Left hindlimb (tissue), 1 donor: ENCODE data around the gene COX20.
"Not testable (repeated sequence)": the region's sequence is repeated elsewhere in the genome, so short reads cannot be mapped to it uniquely, and the experiment has no call there.

Experiments
- DNase-seq: peaks from one replicate; pipeline ENCODE4 v3.0.0-alpha.2; 2018

The COX20 gene, protein sequence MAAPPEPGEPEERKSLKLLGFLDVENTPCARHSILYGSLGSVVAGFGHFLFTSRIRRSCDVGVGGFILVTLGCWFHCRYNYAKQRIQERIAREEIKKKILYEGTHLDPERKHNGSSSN

DNA sequence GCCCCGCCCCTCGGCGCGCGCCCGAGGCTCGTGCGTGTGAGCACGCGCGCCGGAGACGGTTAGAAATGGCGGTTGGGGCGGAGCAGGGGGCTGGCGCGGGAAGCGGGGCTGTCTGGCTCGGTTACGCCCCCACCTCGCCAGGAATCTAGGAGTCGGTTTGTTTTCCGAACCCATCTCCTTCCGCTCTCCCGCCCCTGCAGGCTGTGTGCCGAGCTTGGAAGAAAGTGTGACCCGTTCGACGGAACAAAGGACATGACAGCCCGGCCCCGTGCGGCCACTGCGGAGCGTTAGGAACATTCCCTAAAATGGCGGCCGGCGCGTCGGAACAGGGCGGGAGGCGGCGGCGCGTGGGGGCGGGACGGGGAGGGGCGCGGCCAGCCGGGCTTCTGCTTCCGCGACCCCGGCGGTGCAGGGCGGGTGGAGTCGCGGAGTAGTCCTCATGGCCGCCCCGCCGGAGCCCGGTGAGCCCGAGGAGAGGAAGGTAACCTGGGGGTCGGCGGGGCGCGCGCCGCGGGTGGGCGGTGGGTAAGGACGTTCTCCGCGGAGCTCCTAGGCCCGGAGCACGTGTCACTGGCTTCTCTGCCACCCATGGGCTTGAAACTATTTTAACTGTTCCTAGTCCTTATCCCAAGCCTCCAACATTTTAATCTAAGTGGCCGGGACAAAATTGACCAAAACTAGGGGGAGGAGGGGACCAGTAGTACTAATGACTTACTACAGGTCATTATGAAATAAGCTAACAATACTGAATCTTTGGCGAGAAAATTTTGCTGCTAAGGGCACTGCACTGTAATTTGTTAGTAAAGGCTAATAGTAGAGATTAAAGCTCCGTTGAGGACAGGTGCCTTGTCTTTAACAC, at the start of gene COX20:
Gene COX20, plus strand, starts transcription at position 383 of the 859 bp plus-strand sequence. Its CDS starts 57 bp downstream, at position 440.
- DNase-seq = peak; percentile 96

DNA sequence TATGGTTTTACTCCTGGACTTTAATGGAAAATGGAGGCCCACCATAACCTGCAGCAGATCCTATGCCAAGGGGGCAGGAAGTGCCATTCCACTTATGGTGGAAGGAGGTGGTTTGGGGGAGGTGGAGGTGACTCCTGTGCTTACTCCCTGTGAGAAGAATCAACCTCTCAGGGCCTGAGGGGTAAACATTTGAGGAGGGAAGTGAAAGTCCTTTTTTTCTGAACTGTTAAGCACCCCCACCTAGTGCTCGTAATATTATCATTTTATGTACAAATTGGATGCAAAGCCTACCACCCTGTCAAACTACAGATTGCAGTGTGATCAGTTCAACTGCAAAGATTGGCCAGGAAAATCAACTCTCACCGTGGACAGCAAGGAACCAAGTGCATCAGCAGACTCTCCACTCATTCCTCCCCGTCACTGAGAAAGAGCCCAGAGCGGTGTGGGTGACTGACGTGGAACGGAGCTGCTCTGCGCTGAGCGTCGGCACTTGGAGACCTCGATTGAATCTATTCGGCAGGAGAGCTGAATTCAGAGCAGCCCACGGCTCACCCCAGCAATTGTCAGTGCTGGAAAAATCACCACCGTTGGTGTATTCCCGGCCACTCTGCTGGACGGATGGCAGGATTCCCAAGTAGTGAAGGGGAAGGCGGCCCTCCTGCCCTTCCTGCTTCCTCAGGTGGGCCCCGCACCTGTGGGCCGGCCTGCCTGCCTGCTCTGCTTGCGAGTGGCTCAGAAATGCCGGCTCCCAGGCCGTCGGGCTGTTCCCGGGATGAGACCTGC, 46.8 kb upstream of the COX20 start:
- no peak for DNase-seq

GRCh38 chr1:244789276-244789580, 46.2 kb upstream of the COX20 start:
- DNase-seq = no peak

DNA sequence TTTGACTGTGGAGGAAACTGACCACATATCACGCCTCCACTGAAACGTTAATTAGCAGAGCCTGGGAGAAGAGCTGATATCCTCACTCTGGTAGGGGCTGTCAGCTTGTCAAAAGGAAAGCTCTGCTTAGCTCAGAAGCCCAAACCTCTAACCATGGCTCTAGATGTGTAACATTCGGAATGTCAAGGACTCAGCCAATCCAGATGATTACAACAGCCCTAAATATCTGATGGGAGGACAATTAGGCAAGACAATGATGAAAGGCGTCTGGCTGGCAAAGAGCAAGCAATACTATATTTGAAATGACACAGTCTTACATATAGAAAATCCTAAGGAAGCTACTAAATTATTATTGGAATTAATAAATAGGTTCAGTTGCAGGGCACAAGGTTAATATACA, 45.7 kb upstream of the COX20 start:
- no peak for DNase-seq

- no peak for DNase-seq
Observed at GRCh38 chr1:244791061-244791460, 44.4 kb upstream of the COX20 start.

DNA sequence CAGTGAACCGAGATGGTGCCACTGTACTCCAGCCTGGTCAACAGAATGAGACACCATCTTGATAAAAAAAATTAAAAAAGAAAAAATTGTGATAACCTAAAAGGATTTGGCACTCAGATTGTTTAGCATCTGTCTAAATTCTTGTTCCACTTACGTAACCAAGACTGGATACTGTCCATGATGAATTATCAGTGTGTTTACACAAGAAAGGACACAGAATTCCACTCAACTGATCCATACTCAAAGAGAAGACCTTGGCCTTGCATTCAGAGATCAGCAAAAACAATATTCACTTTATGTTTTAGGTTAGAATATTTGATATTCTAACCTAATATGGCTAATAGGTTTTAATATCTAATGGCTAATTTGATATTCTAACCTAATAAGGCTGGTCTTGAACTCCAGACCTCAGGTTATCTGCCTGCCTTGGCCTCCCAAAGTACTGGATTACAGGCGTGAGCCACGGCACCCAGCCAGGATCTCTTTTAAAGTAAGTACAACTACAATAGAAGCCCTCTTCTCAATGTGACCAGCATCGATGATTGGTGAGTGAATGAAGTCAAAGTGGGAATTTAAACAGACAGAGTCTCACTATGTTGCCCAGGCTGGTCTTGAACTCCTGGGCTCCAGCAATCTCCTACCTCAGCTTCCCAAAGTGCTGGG, 43.1 kb upstream of the COX20 start:
- DNase-seq = no peak

DNA sequence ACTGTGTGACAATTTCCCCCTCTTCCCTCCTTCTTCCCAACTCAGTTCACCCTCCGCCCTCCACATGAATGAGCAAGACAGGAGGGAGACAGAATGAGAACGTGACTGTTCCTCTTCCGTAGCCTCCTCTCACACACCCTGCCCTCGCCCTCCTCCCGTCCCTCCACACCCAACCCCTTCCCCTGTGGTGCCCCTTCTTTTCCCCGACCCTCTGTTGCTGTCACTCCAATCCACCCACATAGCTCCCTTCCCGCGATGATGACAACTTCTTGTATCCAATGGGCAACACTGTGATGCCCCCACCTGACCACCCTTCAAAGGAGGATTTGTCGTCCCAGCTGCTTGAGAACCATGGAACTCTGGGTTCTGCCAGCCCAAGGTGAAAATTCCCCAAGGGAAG, 41.4 kb upstream of the COX20 start:
- no peak for DNase-seq

DNA sequence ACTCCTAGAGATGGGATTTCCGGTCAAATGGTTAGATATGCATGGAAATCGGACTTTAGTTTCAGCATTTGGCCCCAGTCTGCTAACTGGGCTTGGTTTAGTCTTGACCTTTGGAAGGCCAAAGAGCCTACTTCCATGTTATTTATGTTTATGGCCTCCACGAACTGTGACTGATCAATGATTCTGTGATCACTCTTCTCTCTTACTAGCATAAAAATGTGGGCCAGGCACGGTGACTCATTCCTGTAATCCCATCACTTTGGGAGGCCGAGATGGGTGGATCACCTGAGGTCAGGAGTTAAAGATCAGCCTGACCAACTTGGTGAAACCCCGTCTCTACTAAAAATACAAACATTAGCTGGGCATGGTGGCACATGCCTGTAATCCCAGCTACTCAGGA, 40.9 kb upstream of the COX20 start:
- not testable (repeated sequence) for DNase-seq

- DNase-seq = peak; percentile 53
Observed at GRCh38 chr1:244796719-244797406, 38.6 kb upstream of the COX20 start.

DNA sequence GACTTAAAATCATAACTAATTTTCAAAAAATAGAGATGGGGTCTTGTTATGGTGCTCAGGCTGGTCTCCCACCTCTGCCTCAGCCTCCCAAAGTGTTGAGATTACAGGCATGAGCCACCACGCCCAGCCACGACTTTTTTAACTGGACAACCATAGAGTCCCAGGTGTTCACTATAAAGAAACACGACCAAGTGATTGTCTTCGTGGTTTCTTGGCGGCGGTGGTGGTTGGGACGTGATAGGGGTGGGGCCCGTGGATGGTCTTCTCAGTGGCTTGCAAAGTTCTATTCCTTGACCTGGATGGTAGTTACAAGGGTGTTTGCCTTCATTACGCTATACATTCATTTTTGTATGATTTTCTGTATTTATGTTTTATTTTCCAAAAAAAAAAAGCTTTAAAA, 34.6 kb upstream of the COX20 start:
- DNase-seq = no peak

DNA sequence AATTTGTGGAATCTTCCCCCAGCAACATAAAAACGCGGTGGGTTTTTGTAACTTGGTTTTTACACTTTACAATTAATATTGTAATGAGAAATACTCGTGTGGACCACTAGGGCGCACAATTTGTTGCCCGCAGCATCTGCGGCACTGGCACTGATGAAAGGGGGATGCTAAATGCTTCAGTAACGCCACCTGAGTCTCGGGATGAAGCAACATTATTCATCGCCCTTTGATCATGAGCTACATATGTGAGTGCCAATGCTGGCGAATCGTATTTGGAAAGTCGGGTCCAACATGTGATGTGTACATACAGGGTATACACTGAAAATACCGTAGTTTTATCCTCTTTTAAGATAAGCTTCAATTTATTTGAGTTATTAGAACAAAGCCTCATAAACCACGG, 34.2 kb upstream of the COX20 start:
- DNase-seq = no peak

- no peak for DNase-seq
Observed at GRCh38 chr1:244802041-244802440, 33.4 kb upstream of the COX20 start.

DNA sequence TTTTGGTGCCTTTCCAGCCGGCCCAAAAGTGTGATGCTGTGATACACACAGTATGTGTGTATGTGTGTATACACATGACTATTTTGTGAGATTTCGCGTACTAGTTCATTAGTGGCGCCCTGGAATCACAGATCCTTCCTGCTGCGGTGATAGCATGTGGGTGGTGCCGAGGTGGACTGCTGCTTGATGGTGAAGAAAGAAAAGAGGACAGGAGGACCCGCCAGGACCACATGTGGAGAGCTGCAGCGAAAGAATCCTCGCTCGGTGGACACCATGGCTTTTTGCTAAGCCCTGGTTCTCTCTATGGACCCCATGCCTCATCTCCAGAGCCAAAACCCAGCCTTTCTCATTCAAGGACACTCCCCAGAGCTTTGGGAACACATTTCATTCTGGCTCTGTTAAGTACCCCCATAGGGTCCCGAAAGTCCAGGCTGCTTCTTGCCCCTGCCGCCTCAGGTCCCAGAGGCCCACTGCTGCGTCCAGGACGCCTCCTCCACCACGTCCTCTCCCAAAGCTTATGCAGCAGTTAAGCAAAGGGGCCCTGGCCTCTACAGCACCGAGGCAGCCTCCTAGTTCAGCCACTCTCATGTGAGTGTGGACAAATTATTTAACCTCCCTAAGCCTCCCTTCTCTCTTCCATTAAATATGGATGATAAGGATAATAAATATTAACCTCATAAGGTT, 32.8 kb upstream of the COX20 start:
- no peak for DNase-seq

GRCh38 chr1:244804841-244805240, 30.6 kb upstream of the COX20 start:
- DNase-seq = no peak

DNA sequence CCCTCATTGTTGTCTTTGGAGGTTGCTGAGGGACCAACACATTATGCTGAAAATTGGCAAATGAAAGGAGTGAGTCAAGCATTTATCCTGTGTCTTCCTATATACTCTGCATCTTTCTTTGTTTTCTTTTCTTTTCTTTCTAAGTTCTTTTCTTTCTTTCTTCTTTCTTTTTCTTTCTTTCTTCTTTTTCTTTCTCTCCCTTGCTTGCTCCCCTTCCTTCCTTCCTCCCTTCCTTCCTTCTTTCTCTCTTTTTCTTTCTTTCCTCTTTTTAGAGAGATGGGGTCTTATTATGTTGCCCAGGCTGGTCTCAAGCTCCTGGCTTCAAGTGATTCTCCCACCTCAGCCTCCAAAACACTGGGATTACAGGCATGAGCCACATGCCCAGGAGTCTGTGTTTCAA, 28.3 kb upstream of the COX20 start:
- no peak for DNase-seq

GRCh38 chr1:244810221-244810620, 25.2 kb upstream of the COX20 start:
- DNase-seq = no peak

- DNase-seq = no peak
Observed at GRCh38 chr1:244813327-244813726, 22.1 kb upstream of the COX20 start.

- DNase-seq = no peak
Observed at GRCh38 chr1:244815600-244816099, 19.8 kb upstream of the COX20 start.

DNA sequence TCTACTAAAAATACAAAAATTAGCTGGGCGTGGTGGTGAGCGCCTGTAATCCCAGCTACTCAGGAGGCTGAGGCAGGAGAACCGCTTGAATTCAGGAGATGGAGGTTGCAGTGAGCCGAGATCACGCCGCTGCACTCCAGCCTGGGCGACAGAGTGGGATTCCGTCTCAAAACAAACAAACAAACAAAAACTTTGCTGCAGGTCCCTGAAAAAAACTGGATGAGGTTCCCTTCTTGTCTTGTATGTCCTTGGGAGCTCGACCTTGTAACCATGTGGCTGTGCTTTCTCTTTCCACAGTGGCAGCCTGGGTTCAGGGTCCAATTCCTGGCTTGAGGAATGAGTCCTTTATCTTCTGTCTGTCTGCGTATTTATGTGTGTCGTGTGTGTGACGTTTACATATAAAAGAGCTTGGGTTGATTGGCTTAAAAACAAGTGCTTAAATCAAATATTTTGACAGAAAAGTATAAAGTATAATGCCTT, 18.0 kb upstream of the COX20 start:
- DNase-seq = no peak

DNA sequence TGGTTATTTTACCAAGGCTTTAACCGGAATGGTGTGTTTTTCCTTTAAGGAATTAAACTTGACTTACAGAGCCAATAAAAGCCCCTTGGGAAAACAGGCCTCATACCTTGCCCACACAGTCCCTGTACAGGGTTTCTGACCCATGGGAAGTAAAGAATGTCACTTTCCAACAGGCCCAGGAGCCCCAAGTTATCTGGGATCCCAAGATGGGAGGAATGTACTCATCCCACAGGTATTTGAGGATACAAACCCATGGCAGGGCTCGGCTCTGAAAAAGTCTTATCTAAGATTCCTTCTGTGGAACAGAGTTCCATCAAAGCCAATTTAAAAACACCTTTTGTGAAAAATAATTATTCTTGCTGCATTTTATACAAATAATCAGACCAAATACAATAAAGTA, 15.3 kb upstream of the COX20 start:
- no peak for DNase-seq

DNA sequence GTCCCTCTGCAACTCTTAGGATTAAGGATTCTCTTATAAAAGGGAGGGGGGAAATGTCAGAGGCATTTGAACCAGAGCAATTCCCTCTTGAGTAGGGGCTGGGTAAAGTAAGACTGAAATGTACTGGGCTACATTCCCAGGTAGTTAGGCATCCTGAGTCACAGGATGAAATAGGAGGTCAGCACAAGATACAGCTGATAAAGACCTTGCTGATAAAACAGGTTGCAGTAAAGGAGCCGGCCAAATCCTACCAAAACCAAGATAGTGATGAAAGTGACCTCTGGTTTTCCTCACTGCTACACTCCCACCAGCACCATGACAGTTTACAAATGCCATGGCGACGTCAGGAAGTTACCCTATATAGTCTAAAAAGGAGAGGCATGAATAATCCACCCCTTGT, 14.3 kb upstream of the COX20 start:
- no peak for DNase-seq

- DNase-seq = no peak
Observed at GRCh38 chr1:244822878-244823277, 12.6 kb upstream of the COX20 start.
